Esophagus muscularis mucosa (tissue), 4 donors: ENCODE results near the gene EXOSC7.

ENCODE experiments used
- EP300 ChIP-seq: sonication (generic); formaldehyde crosslinking; IDR thresholded peaks from one replicate; pipeline ENCODE4 v1.6.1; 2017; ENCODE audit warnings: antibody characterized with exemption
- POLR2A ChIP-seq: fragments of 450-650 bp; IDR thresholded peaks from one replicate; pipeline ENCODE4 v1.6.1; 2017; ENCODE audit warnings: antibody characterized with exemption, moderate library complexity, mild to moderate bottlenecking, low read depth
- TF ChIP-seq, protein P1 (sequence below), 3 experiments: fragments of 200-600 bp in 2 of 3; fragments of 450-650 bp in 1 of 3; sonication (generic) in 2 of 3; IDR thresholded peaks; one replicate each; pipeline ENCODE4 v1.5.1; 2017 to 2019; ENCODE audit warnings: antibody characterized with exemption in 3 of 3, mild to moderate bottlenecking in 2 of 3, moderate library complexity in 1 of 3

DNA sequence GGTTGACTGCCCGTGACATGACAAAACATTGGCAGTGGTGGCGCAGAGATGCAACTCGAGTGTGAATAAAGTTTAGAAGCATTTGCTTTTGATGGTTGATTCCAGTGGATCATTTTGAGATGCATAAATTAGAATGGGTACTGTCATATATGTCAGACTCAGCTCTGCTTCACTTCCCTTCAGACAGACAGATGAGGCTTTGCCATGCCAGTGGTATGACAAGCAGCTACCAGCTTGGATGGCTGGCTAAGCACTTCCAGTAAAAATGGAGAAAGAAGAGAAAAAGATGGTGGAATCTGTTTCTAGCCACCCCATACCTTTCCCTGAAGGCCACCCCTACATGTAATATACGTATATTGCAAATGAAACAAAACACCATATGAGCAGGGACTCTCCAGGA, 36.5 kb downstream of the EXOSC7 start:
- TF ChIP-seq, protein P1, sequence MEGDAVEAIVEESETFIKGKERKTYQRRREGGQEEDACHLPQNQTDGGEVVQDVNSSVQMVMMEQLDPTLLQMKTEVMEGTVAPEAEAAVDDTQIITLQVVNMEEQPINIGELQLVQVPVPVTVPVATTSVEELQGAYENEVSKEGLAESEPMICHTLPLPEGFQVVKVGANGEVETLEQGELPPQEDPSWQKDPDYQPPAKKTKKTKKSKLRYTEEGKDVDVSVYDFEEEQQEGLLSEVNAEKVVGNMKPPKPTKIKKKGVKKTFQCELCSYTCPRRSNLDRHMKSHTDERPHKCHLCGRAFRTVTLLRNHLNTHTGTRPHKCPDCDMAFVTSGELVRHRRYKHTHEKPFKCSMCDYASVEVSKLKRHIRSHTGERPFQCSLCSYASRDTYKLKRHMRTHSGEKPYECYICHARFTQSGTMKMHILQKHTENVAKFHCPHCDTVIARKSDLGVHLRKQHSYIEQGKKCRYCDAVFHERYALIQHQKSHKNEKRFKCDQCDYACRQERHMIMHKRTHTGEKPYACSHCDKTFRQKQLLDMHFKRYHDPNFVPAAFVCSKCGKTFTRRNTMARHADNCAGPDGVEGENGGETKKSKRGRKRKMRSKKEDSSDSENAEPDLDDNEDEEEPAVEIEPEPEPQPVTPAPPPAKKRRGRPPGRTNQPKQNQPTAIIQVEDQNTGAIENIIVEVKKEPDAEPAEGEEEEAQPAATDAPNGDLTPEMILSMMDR (IDR thresholded peaks at IDR 0.05): no peak
- TF ChIP-seq POLR2A (no peak), EP300 (no peak)
